DMS 273 (cell line): ENCODE results near the gene SLU7.

ENCODE experiments used
- DNase-seq: peaks from one replicate; lab custom pipeline; 2025; ENCODE audit not compliant: unreplicated experiment; lab: John Stamatoyannopoulos, UW

The SLU7 gene

DNA sequence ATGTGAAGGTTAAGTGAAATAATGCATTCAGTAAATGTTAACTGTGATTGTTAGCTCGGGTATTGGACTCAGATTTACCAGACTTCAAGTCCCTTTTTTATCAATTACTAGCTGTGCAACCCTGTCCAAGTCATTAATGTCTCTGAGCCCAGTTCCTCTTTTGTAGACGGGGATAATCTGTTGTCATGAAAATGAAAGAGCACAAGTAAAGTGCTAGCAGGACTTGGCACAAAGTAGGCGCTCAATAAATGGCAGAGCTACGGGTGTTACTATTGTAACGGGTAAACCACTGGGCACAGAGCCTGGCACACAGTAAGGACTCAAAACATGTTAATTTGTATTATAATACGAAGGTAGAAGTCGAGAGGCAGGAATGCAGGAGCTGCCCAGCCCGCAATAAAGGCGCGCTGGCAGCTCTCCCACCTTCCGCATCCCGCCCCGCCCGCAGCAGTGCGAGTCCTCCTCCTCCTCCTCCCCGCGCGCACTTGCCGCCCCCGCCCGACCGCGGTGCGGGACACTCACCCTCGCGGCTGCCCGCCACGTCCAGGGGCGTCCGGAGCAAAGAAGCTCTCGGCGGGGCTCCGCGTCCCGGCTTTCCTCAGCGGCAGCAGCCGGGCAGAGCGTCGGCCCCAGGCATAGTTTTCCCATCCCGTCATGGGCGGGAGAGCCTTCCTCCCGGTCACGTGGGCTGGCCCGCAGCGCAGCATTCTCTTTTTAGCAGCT, 48.7 kb downstream of the SLU7 start, which contains the start of gene C1QTNF2:
Gene C1QTNF2, minus strand, starts transcription at position 637 of the 723 bp plus-strand sequence. CDS start 15,615 bp downstream, outside the sequence.
- DNase-seq = peak; percentile 77

DNA sequence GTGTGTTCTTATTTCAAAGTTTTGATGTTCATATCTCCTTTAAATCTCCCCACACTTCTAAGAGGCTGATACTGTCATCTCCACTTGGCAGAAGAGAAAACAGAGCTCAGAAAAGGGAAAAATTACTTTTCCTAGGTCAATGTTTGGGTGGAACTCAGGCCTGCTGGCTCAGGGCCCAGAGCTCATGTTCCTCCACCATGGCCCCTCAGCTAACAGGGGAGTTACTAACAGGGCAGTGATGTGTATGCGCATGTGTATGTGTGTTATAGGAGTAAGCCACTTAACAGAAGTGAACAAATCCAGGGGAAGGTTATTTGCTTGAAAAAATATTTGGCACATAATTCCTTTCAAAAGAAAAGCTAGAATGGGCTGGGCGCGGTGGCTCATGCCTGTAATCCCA, 51.0 kb downstream of the SLU7 start:
- DNase-seq = no peak

DNA sequence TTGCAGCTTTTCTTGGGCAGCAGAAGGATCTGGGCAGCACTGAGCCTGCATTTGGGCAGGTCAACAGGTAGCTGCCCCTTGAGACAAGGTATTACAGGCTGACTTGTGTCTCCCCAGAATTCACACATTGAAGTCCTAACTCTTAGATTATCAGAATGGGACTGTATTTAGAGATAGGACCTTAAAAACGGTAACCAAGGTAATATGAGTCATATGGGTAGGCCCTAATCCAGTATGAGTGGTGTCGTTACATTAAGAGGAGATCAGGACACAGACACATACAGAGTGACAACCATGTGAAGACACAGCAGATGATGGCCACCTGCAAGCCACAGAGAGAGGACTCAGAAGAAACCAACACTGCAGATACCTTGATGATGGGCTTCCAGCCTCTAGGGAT, 51.6 kb downstream of the SLU7 start:
- no peak for DNase-seq

DNA sequence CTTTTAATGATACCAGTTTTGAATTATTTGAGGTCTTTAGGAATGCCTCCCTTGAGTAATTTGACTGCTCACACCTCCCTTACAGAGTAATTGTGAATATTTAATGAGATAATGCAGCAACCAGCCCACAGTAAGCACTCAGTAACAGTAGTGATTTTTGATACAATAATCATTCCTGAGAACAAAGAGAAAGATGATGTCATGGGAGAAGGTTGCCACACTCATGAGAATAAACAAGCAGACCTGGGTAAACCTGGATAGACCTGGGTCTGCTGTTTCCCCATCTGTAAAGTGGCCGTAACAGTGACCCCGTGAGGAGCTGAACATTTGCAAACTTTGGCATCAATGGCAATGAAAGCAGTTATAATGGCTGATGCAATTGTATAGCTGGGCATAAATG, 52.7 kb downstream of the SLU7 start:
- no peak for DNase-seq

DNA sequence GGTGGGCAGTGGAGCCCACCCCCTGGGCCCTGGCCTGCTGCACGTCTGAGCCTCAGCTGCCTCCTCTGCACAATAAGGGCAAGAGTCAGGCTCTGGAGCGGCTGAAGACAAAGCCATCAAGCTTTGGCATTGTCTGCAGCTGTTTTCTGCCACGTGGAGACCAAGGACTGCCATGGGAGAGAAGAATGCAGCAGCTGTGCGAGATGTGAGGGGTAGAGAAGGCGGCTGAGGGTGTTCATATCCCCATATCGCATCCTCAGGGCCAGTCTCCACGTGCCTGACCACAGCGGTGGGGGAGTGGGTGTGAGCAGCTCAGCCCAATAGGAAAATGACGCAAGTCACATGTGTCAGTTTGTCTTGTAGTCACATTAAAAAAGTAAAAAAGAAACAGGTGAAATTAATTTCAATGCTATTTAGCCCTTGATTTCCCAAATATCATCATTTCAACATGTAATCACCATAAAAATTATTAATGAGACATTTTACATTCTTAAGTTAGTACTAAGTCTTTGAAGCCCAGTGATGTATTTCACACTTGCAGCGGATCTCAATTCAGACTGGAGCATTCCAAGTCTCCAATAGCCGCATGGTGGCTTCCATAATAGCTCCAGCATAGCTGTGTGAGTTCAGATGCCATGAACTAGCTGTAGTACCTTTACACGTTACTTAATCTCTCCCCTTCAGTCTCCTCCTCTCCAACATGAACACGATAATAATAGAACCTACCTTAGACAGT, 55.1 kb downstream of the SLU7 start:
- DNase-seq = no peak

DNA sequence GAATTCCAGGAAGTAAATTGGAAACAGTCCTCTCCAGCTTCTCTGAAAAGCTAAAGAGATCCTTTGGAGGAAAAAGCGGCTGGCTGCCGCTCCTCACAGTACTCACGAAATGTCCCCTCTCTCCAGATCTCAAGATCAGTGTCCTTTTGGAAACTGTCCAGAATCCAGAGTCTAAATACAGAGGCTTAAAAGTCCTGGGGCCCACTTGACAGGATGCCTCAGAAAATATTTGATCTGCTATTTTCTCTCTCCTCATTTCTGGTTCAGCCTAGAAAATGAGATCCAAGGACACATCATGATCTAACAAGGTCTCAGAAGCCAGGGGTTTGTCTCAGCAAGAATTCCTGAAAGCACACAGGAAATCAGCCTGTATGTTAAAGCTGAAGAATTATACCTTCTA, 55.7 kb downstream of the SLU7 start:
- DNase-seq = peak; percentile 30

DNA sequence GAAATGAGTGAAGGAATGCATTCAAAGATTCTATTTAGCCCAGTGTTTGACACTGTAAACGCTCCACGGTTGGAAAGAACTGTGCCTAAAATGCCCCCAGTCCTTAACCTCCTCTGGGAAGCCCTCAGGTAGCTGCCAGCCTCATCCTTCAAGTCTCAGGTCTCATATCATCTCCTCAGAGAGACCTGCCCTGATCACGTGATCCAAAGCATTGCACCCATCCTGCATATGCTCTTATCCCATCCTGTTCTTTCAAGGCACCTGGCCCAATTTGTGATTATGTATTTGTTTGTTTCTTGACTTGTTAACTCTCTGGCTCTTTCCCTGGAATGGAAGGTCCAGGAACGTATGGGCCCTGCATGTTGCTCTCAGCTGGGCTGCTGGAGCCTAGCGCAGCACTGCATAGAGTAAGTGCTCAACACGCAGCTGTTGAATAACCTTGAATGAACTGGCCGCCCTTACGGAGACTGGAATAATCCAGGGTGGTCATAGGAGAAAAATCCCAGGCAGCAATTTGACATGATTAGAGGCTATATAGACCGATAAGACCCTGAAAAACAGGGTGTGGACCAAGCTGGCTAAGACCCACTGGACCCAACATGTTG, 57.2 kb downstream of the SLU7 start:
- DNase-seq = no peak

DNA sequence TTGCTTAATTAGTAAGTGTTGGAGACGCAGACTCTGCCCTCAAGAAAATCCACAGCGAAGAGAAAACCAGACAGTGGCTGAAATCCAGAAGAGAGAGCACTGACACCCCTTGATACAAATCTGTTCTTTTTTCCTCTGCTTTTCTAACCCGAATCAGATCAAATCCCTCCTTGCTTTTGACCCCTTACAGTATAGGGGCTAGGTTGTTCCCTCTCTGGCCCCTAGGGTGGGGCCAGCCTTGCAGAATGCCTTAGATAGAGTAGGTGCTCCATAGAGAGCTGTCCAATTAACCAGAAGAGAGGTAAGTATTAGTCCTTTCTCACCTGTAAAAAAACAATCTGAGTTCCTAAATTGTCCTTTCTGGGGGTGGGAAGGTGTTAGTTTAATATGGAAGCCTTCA, 58.6 kb downstream of the SLU7 start:
- DNase-seq = no peak

DNA sequence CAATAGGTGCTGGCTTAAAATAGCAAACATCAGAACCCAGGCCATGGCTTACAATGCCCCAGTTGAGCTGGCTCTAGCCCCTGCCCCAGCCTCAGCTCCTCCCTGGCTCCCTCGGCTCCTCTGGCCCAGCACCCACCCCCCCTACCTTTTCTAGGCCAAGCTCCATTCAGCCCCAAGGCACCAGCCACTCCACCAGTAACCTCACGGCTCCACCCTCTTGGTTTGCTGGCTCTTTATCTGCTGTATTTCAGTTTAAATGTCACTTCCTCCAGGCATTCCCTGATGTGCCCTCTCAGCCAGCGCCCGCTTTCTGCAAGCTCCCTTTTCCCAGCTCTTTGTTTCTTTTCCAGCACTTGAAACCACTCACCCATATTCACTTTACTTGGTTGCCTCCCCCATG, 59.1 kb downstream of the SLU7 start:
- no peak for DNase-seq

DNA sequence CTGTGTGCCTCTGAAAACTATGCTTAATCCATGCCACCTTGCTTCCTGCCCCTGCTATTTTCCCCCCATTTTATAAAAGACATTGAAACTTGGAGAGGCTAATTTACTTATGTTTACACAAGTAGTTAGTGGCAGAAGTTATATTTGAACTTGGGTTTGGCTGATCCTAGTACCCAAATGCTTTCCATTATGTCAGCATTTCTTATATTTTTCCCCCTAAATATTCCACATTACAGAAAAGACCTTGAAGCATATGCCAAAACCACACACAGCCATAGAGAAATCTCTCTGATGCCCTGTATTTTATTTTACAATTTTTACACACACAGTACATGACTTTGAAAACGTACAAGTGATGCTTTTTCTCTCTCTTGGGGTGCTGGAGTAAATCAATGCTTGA, 59.6 kb downstream of the SLU7 start:
- DNase-seq = no peak

DNA sequence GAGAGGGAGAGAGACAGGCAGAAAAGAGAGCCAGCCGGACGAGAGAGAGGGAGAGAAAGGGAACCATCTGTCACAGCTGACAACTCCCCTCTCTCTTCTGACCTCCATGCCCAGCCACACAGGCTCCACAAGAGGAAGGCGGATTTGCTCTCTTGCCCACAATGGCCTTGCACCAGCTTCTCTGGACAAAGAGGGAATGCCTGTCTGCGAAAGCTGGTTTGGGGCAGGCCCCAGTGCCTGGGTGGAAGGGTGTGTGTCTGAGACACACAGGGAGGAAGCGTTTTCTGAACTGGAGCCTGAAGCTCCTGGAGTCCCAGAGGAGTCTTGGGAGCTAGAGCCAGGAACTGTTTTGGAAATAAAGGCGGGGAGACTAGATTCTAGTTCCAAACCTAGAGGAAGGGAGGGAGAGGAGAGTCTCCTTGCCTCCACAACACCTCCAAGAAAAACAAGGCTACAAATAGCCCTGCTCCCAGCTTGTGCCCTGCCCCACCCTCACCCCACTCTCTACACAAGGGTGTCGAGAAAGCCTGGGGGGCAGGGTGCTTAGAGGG, 60.9 kb downstream of the SLU7 start:
- DNase-seq = peak; percentile 76

DNA sequence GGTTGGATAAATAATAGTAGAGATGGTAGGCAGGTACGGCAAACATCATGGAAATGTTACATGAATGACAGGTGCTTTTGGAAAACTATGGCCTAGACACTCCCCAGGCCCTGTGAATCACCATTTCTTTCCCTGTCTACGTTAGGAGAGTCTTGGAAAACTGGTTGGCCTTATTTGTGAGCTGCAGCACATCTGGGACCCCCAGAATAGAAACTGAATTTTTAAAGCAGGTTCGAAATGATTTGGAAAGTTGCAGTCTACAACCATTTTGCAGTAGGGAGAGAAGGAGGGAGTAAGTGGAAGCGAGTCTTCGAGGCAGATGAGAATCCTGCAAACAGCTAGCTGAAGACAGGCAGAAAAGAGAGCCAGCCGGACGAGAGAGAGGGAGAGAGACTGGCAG, 61.5 kb downstream of the SLU7 start:
- no peak for DNase-seq

DNA sequence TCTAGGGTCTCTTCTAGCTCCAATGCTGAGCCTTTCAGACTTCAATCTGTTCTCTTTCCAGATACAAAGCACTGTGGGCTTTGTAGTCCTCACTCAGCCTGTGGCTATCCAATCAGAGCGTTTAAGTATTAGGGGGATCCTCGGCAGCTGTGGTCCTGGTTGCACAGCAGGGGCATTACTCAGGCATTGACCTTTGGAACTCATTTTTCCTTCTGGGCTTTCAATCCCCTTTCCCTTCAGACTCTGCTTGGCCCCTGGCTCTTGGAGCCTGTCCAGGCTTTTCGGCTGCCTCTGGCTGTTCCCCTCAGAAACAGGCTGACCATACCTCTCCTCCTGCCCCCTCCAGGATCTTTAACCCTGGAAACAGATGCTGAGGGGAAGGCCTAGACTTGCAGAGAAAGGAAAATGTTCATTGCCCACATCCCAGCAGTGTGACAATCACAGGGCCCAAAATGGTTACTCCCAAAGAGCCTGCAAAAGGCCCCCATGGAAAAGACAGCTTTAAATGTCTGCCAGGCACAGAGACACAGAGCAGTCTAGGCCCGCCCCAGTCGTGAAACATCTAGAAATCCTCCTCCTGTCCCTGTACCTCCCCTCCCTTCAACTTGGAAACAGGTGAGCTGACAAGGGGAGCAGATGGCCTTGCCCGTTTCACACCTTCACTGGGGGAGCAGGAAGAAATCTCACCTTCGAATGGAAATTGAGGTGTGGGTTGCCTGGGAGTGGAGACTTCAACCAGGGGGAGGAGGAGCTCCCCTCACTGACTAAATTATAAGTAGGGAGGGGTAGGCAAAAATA, 62.1 kb downstream of the SLU7 start:
- DNase-seq = peak; percentile 29

DNA sequence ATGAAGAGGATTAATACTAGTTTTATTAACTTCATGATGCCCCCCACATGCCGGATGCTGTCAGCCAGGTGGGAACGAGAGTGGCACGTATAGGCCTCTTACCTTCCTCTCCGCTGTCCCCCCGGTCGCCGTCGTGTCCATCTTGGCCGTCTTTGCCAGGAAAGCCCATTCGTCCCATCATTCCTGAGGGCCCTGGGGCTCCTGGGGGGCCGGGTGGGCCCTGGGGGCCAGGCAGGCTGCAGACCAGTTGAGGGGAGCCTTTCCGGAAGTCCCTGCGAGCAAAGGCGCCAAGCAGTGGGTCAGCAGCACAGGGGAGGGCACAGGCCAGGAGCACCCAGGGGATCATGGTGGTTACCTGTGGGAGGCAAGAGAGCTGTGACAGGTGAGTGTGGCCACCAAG, 64.2 kb downstream of the SLU7 start:
- no peak for DNase-seq

DNA sequence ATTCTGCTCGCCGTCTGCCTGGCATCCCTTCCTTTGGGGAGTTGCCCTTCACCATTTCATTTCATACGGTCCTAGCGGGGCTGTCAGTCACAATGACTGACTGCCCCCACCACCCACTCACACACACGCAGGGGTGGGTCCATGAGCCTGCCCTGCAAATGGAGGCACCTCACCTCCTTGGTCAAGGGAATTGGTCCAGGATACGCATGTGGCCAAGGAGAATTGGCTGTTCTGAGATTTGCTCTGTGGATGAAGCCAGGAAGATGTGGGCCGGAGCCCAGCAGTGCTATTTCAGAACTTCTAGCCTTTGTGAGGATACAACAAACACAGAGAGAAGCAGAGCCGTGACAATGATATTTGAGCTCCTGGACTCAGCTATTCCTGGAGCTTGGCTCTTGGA, 65.5 kb downstream of the SLU7 start:
- no peak for DNase-seq

DNA sequence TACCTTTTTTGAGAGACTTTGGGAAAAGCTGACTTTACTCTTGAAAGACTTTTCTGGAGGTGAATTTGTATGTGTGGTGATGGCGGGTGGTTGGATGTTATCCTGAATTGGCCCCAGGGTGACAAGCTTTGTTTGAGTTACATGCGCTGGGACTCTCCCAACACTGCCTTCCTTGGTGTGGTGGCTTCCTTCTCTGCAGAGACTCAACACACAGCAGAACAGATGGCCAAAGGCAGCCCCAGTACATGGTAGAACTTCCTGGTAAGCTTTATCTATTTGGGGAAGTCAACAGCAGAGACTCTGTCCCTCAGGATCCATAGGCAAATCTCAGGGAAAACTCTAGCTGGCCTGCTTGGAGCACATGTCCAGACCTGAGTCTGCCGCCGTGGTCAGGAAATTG, 66.6 kb downstream of the SLU7 start:
- no peak for DNase-seq
